ENCODE data around the gene TMEM151B.

TMEM151B gene

GRCh38 chr6:44284867-44285266 is 14.6 kb downstream of the TMEM151B start:
- no peak overlapping the region for H3K27ac ChIP-seq
- TF ChIP-seq POLR2AphosphoS5 (IDR thresholded peaks at IDR 0.05; ENCODE audit: borderline replicate concordance, low read depth, low read length), result no peak
- TF ChIP-seq EZH2 (IDR thresholded peaks at IDR 0.05), result no peak
- TF ChIP-seq FOXP2 (optimal IDR thresholded peaks at IDR 0.05; ENCODE audit: control extremely low read depth, extremely low read length, insufficient read depth), result no peak
- no peak overlapping the region for H3K4me3 ChIP-seq
- no peaks in the 10 kb centered on the region for H3K9me3 ChIP-seq (ENCODE audit: low read depth, low read length)
- H3K36me3 ChIP-seq (ENCODE audit: insufficient read depth, low read length), result no peaks in the 10 kb centered on the region
- DNase-seq (ENCODE audit: low read depth, low spot score), result no peak
- no peak overlapping the region for H3K9ac ChIP-seq (ENCODE audit: insufficient read length)

GRCh38 chr6:44285552-44286284 is 15.5 kb downstream of the TMEM151B start:
- TF ChIP-seq FOXP2 (optimal IDR thresholded peaks at IDR 0.05; ENCODE audit: control extremely low read depth, extremely low read length, insufficient read depth), result no peak
- TF ChIP-seq POLR2AphosphoS5 (IDR thresholded peaks at IDR 0.05; ENCODE audit: borderline replicate concordance, low read depth, low read length), result no peak
- no peak for TF ChIP-seq EZH2 (IDR thresholded peaks at IDR 0.05)
- H3K9ac ChIP-seq (ENCODE audit: insufficient read length), result no peak overlapping the region
- H3K36me3 ChIP-seq (ENCODE audit: insufficient read depth, low read length), result no peaks in the 10 kb centered on the region
- DNase-seq (ENCODE audit: low read depth, low spot score), result no peak
- no peaks in the 10 kb centered on the region for H3K9me3 ChIP-seq (ENCODE audit: low read depth, low read length)
- no peak overlapping the region for H3K27ac ChIP-seq
- no peak overlapping the region for H3K4me3 ChIP-seq

DNA sequence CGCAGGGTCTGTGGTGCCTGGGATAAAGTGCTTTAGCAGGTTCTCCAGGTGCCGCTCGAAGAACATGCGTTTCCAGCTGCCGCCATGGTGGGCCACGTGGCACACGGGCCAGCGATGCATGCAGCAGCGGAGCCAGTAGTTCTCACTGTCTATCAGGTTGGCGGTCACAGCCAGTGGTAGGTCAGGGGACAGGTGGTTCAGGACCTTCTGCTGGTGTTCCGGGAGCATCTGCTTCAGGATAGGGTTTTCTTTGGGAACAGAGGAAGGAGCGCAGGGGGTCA is 16.0 kb downstream of the TMEM151B start:
- H3K9me3 ChIP-seq (ENCODE audit: low read depth, low read length), result no peaks in the 10 kb centered on the region
- no peak for DNase-seq (ENCODE audit: low read depth, low spot score)
- no peak overlapping the region for H3K9ac ChIP-seq (ENCODE audit: insufficient read length)
- H3K4me3 ChIP-seq, result no peak overlapping the region
- H3K36me3 ChIP-seq (ENCODE audit: insufficient read depth, low read length), result no peaks in the 10 kb centered on the region
- H3K27ac ChIP-seq, result no peak overlapping the region
- TF ChIP-seq EZH2 (IDR thresholded peaks at IDR 0.05), result no peak
- no peak for TF ChIP-seq POLR2AphosphoS5 (IDR thresholded peaks at IDR 0.05; ENCODE audit: borderline replicate concordance, low read depth, low read length)
- TF ChIP-seq FOXP2 (optimal IDR thresholded peaks at IDR 0.05; ENCODE audit: control extremely low read depth, extremely low read length, insufficient read depth), result no peak

DNA sequence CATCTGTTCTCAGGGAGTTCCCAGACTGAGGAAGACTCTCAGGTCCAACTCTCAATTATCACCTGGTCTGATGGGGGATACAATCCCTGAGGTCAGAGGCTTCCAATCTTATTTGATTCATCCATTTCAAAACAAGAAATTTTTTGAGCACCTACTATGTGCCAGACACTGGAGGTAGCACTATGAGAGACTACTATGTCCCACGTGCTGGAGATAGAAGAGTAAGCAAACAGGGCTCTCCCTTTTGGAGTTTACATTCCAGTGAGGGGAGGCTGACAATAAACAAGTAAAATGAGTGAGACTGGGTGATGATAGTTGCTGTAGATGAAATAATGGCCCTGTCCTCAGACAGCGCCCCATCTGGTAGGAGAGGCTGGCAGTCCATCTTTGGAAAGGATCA is 16.5 kb downstream of the TMEM151B start:
- Histone ChIP-seq H3K9ac (ENCODE audit: insufficient read length) (no peak overlapping the region), H3K4me3 (no peak overlapping the region), H3K27ac (no peak overlapping the region), H3K36me3 (ENCODE audit: insufficient read depth, low read length) (no peaks in the 10 kb centered on the region), H3K9me3 (ENCODE audit: low read depth, low read length) (no peaks in the 10 kb centered on the region)
- no peak for DNase-seq (ENCODE audit: low read depth, low spot score)
- no peak for TF ChIP-seq FOXP2 (optimal IDR thresholded peaks at IDR 0.05; ENCODE audit: control extremely low read depth, extremely low read length, insufficient read depth)
- no peak for TF ChIP-seq EZH2 (IDR thresholded peaks at IDR 0.05)
- TF ChIP-seq POLR2AphosphoS5 (IDR thresholded peaks at IDR 0.05; ENCODE audit: borderline replicate concordance, low read depth, low read length), result no peak

DNA sequence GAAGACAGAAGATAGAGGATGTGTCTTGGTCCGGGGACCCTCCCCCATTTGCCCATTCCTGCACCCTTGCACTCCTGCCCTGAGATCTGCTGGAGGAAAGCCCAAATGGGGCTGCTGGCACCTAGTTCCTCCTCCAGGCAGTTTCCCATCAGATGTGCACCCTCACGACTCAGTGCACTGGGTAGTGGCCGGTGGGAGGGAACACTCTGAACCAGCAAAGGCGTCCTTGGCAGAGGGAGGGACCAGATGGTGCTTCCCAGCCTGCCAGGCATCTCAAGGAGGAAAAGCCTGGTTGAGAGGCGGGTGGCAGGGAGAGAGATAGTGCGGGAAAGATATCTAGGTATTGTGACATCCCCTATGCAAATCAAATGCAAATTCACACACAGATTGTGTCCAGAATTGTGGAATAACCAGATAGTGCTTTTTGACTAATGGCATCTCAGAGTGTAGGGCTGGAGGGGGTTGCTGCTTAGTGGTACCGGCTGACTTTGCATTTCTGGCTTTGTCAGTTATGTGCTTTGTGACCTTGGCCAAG is 19.5 kb downstream of the TMEM151B start:
- DNase-seq (ENCODE audit: low read depth, low spot score), result no peak
- Histone ChIP-seq H3K4me3 (no peak overlapping the region), H3K9ac (ENCODE audit: insufficient read length) (no peak overlapping the region), H3K9me3 (ENCODE audit: low read depth, low read length) (no peaks in the 10 kb centered on the region), H3K36me3 (ENCODE audit: insufficient read depth, low read length) (no peaks in the 10 kb centered on the region), H3K27ac (no peak overlapping the region)
- TF ChIP-seq FOXP2 (optimal IDR thresholded peaks at IDR 0.05; ENCODE audit: control extremely low read depth, extremely low read length, insufficient read depth) (no peak), EZH2 (IDR thresholded peaks at IDR 0.05) (no peak), POLR2AphosphoS5 (IDR thresholded peaks at IDR 0.05; ENCODE audit: borderline replicate concordance, low read depth, low read length) (no peak)

DNA sequence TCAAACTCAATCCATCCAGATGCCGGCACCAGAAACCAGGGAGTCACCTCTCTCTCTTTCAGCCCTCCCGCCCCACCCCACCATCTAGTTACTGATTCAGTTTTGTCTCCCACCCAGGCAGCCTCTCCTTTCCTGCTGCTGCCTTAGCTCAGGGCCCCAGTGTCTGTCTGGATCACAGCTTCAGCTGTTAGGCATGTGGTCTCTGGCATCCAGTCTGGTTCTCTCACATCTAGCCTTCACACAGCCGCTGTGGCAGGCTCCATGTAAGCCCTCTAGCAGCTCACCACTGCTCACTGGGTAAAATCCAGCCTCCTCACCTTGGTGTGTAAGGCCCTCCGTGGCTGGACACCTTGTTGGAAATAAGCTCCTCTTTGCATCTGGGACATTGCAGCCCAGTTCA is 21.6 kb downstream of the TMEM151B start:
- TF ChIP-seq POLR2AphosphoS5 (IDR thresholded peaks at IDR 0.05; ENCODE audit: borderline replicate concordance, low read depth, low read length), result no peak
- TF ChIP-seq EZH2 (IDR thresholded peaks at IDR 0.05), result no peak
- TF ChIP-seq FOXP2 (optimal IDR thresholded peaks at IDR 0.05; ENCODE audit: control extremely low read depth, extremely low read length, insufficient read depth), result no peak
- H3K9ac ChIP-seq (ENCODE audit: insufficient read length), result no peak overlapping the region
- DNase-seq (ENCODE audit: low read depth, low spot score), result no peak

DNA sequence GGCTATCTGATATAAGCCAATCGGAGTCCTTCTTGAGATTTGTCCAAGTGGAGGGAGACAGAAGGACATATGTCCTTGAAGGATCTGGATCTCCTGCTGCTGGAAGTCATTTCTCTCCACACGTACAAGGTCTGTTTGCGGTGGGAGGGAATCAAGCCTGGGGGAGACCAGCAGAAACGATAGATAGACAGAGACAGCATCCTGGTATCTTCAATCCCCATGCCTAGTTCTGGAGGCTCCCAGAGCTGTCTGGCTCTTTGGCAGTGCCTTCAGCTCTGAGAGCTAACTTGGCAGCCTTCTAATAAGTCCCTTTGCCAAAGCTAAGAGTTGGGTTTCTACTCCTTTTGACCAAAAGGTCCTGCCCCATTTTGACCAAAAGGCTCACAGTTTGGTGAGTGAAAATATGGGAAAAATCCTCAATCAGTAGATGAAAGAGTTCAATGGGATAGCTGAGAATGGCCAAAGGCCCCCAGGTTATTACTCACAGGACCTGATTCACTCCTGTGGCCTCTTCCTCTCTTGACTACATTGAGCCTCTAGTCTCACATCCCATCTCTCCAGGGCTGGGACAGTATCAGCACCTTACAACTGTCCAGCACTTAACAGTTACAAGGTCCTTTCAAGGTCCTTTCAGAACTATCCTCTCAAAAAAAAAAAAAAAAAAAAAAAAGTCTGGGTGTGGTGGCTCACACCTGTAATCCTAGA is 22.6 kb downstream of the TMEM151B start:
- no peak overlapping the region for H3K27ac ChIP-seq
- no peaks in the 10 kb centered on the region for H3K36me3 ChIP-seq (ENCODE audit: insufficient read depth, low read length)
- H3K9me3 ChIP-seq (ENCODE audit: low read depth, low read length), result no peaks in the 10 kb centered on the region
- H3K9ac ChIP-seq (ENCODE audit: insufficient read length), result no peak overlapping the region
- no peak for TF ChIP-seq POLR2AphosphoS5 (IDR thresholded peaks at IDR 0.05; ENCODE audit: borderline replicate concordance, low read depth, low read length)
- no peak for TF ChIP-seq FOXP2 (optimal IDR thresholded peaks at IDR 0.05; ENCODE audit: control extremely low read depth, extremely low read length, insufficient read depth)
- TF ChIP-seq EZH2 (IDR thresholded peaks at IDR 0.05), result no peak
- no peak for DNase-seq (ENCODE audit: low read depth, low spot score)
- no peak overlapping the region for H3K4me3 ChIP-seq

More for the DNA sequence above, 21.6 kb downstream of the TMEM151B start:
- no peak overlapping the region for H3K4me3 ChIP-seq
- H3K36me3 ChIP-seq (ENCODE audit: insufficient read depth, low read length), result no peaks in the 10 kb centered on the region
- H3K27ac ChIP-seq, result no peak overlapping the region
- H3K9me3 ChIP-seq (ENCODE audit: low read depth, low read length), result no peaks in the 10 kb centered on the region

DNA sequence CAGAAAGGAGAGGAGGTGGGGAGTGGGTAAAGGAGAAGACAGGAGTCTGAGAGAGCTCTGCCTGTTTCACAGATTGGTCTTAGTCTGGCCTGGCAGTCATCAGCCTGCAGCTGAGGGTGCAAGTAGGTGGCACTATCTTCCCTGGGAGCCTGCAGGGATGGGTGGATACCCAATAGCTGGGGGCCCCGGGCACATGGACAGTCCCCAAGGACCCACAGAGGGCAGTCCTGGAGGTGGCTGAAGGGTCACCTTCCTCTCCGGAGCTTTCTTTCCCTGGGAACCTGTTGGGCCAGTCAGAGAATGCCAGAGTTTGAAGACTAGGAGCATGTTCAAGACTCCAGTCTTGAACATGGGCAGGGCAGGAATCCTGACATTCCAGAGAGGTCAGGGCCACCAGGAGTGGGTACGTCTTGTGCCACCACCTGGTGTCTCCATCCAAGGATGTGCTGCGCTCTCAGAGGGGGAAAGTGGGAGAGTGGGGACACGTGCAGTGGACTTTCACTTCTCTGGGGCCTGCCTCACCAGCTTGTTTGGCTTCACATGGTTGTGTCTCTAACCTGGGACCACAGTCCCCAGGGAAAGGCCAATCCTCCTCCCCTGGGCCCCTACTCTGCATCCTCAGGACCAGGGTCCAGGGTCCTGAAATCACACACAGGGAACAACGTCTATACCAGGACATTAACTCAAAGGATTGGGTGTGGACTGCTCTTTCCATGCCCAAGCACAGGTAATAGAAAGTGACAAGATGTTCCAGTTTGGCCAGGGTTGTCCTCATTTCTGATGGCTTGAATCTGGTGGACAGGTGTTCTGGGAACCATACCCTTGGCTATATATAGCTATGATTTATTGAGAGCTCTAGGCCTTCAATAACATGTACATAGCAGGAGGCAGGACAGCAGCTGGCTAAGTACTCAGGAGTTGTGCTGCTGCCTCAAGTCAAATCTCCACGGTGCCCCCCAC is 24.9 kb downstream of the TMEM151B start:
- TF ChIP-seq EZH2 (IDR thresholded peaks at IDR 0.05) (no peak), FOXP2 (optimal IDR thresholded peaks at IDR 0.05; ENCODE audit: control extremely low read depth, extremely low read length, insufficient read depth) (no peak), POLR2AphosphoS5 (IDR thresholded peaks at IDR 0.05; ENCODE audit: borderline replicate concordance, low read depth, low read length) (no peak)
- Histone ChIP-seq H3K9ac (ENCODE audit: insufficient read length) (no peak overlapping the region), H3K36me3 (ENCODE audit: insufficient read depth, low read length) (peaks cover under 1% of the 10 kb centered on the region; the same call in 1 of the 2 replicates), H3K27ac (no peak overlapping the region), H3K4me3 (no peak overlapping the region), H3K9me3 (ENCODE audit: low read depth, low read length) (no peaks in the 10 kb centered on the region)
- DNase-seq (ENCODE audit: low read depth, low spot score), result no peak

Measured in SK-N-MC (cell line).